Globus pallidus (tissue), 1 donor: ENCODE results near the gene SUSD6.

Experiments
- DNase-seq: peaks from one replicate; pipeline ENCODE4 v3.0.0-alpha.2; 2015; ENCODE audit warnings: low spot score

The SUSD6 gene

DNA sequence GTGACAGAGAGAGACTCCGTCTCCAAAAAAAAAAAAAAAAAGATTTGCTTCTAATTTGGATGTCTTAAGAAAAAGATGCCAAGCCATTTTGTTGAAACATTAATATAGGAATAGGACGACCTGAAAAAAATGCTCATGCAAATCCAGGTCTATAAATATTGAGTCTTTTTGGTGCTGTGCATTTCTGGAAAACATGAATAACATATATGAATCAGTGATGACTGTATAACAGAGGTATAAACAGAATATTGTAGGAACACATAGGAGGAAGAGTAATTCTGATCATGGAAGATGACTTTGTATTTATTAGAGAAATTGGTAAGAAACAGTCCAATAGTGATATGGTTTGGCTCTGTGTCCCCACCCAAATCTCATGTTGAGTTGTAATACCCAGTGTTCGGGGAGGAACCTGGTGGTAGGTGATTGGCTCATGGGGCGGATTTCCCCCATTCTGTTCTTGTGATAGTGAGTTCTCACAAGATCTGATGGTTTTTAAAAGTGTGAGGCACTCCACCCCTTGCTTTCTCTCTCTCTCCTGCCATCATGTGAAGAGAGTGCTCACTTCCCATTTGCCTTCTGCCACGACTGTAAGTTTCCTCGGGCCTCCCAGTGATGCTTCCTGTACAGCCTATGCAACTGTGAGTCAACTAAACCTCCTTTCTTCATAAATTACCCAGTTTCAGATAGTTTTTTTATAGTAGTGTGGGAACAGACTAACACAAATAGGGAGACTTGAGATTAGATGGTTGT, 152.5 kb downstream of the SUSD6 start:
- DNase-seq, result no peak
